Stimulated activated CD8-positive, alpha-beta memory T cell treated with anti-CD3 and anti-CD28 coated beads, Interleukin-12 subunit alpha, Interleukin-12 subunit beta, amount 100 ng/mL, for 4 hours (primary cell): ENCODE data around the gene PCGF2.

ENCODE experiments used
- DNase-seq: peaks from one replicate; pipeline ENCODE4 v3.0.0-alpha.2; 2020; ENCODE audit warnings: low read depth

The PCGF2 gene

DNA sequence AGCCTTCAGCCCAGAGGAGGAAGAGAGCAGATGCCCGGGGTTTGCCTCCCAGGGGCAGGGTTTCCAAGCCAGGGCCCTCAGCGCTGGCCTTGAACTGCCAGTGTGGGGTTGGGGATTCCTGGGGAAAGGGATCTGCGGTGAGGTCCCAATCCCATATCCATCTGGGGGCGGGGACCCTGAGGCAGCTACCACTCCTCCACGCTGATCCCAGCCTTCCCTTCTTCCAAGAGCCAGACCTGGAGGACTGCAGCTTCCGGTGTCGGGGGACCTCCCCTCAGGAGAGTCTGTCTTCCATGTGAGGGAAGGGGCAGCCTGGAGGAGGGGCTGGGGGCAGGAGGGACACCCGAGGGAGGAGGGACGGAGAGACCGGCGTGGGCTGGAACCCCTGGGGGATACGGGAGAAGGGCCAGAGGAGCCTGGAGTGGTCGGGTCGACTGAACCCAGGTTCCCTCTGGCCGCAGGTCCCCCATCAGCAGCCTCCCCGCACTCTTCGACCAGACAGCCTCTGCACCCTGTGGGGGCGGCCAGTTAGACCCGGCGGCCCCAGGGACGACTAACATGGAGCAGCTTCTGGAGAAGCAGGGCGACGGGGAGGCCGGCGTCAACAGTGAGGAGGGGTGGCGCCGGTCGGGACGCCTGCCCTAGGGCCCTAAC, 28.7 kb downstream of the PCGF2 start:
- DNase-seq: no peak

GRCh38 chr17:38717139-38717745, 30.9 kb downstream of the PCGF2 start:
- DNase-seq: no peak

- DNase-seq: no peak
These were observed 31.6 kb downstream of the PCGF2 start for GRCh38 chr17:38716368-38717005.

DNA sequence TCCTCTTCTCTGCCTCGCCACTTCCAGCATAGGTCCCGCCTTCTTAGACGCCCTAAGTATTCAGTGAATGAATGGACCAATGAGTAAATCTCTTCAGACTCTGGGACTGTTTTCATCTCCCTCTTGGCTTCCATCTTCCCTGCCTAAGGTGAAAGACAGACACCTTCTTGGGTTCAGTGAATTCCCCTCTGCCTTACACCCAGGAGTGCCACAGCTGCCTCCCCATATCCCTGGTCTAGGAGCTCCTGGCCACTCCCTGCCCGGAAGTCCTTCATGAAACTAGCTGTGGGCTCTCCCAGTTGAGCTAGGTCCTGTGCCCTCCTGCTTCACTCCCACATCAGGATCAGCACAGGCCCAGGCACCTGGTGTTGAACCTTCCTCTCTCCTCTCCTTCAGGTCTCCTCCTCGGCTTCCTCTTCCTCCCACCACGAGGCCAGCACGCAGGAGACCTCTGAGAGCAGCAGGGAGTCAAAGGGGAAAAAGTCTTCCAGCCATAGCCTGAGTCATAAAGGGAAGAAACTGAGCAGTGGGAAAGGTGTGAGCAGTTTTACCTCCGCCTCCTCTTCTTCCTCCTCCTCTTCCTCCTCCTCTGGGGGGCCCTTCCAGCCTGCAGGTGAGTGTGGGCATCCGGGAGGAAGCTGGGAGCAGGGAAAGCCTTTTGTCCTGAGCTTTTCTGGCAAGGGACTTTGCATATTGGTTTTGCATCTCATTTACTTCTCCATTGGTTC, 32.8 kb downstream of the PCGF2 start:
- no peak for DNase-seq

- no peak for DNase-seq
These were observed 34.6 kb downstream of the PCGF2 start for GRCh38 chr17:38713456-38714075.

DNA sequence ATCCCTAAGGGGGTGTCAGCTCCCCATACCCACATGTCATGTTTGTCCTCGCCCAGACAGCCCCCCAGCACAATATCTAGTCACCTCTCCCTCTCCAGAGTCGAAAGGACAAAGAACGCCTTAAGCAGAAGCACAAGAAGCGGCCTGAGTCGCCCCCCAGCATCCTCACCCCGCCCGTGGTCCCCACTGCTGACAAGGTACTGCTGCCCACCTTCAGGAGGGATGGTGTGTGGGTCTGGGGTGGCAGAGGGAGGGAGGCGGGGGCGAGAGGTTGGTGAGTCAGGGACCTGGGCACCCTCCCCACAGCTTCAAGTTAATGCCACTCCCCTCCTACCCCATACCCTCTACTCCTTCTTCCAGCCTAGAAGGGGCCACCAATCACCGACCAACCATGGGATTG, 35.5 kb downstream of the PCGF2 start:
- no peak for DNase-seq

GRCh38 chr17:38711792-38712571, 36.2 kb downstream of the PCGF2 start:
- DNase-seq: no peak

DNA sequence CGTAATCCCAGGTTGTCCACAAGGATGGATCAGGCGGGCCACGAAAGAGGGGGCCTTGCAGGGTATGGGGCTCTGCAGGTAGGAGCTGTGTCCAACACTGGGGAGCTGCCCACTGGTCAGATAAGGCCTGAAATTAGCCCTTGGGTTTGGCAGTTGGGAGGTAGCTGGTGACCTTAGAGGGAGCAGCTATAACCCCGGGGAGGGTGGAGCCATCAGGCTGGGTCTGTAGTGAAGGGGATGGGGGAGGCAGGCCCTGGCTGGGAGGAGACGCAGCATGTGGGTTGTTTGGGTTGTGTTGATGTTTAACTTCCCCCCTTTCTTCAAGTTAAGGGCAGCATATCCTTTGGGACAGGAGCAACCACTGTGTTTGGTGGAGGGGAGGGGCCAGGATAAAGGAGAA, 37.2 kb downstream of the PCGF2 start:
- DNase-seq: no peak

- DNase-seq: no peak
These were observed 37.6 kb downstream of the PCGF2 start for GRCh38 chr17:38710604-38710962.

DNA sequence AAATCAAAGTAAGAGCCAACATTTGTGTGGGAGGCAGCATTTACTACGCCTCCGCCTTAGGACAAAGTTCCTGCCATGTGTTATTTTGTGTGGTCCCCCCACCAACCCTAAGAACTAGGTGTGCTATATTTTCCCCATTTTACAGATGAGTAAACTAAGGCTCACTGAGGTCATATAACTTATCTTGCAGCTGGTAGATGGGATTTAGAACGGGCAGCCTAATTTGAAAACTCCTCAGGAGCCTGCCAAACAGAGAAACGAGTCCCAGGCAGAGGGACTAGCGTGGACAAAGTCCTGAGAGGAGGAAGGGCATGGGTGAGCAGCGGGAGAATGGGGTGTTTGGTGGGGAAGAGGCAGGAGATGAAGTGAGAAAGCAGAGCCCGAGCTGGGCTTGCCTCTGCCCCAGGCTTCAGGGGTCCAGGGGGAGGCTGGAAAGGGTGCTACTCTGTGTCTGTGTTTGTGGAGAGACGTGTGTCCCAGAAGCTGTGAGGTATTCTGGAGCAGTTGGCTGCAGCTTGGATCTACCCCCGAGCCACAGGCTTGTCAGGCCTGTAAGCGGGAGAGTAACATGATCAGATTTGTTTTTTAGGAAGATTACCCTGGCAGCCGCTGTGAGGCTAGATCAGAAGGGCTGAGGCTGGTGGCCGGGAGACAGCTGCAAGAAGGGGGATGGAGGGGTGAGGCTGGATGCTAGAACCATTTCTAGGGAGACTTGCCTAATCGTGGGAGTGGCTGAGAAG, 38.1 kb downstream of the PCGF2 start:
- DNase-seq: no peak

DNA sequence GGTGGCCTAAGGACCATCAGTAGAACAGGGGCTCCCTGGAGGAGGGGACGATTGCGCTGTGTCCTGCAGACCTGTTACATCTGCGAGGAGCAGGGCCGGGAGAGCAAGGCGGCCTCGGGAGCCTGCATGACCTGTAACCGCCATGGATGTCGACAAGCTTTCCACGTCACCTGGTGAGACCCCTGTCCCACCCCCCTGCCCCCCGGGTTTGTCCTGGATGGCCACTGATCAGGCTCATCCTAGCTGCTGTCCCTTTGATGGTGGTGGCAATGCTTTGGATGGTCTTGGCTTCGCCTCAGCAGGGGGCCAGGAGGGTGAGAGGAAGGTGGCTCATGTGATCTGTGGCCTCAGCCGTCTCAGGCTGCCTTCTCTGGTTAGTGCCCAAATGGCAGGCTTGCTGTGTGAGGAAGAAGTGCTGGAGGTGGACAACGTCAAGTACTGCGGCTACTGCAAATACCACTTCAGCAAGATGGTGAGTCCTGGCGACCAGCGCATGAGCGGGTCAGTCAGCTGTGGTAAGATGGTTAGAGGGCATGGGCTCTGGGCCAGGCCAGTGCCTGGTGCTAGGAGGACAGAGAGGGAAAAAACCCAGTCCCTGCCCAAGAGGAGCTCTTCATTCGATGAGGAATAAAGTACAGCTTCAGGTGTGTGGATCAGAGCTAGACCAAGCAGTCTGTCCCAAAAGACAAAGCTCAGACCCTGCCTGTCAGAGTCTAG, 38.9 kb downstream of the PCGF2 start:
- DNase-seq: no peak

GRCh38 chr17:38707678-38708351, 40.3 kb downstream of the PCGF2 start:
- no peak for DNase-seq

DNA sequence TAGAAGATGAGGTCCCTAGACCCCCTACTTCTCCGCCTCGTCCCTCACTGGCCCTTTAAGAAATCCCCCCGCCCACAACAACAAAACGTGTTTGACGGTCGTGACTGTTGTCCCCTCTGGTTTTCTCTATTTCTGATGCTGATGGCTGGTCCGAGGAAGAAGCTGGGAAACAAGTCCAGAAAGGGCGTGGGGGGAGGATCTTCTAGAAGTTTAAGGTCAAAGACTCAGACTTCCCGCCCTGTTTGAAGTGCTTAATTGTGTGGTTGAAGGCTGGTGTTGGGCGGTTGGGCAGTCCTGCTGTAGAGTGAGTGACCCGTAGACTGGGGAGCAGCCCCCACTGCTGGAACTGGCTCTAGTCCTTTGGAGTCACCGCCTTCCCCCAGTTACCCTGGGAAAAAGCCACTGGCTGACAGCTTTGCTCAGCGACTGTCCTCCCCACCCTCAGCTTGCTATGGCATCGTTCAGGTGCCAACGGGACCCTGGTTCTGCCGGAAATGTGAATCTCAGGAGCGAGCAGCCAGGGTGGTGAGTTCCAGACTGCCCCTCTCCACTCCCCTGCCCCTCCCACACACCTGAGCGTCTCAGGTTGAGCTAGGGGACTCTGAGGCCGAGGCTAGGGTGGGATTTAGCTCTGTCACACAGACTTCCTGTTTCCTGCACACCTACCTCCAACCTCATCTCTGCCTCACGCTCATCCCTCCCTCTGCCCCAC, 41.5 kb downstream of the PCGF2 start:
- peak; percentile 46 for DNase-seq

GRCh38 chr17:38705803-38706504, 42.2 kb downstream of the PCGF2 start:
- peak; percentile 39 for DNase-seq

DNA sequence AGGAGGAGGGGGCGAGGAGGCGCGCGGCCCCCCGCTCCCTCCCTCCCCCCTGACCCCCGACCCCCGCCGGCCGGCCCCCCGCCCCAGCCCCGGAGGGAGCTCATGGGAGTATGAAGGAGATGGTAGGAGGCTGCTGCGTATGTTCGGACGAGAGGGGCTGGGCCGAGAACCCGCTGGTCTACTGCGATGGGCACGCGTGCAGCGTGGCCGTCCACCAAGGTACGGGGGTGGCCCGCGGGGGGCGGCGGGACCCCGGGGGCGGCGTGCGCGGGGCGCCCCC, 42.7 kb downstream of the PCGF2 start:
- DNase-seq: no peak

GRCh38 chr17:38704606-38705522, 43.3 kb downstream of the PCGF2 start, which contains the start of gene MLLT6:
Gene MLLT6, plus strand, starts transcription at chr17:38705273. Its CDS starts 360 bp downstream, at chr17:38705633.
- peak; percentile 78 for DNase-seq
